ENCODE results near the gene ETV6. TPM values are rescaled to one million over a fixed set of nuclear protein-coding genes. Genes with fewer than 3 reads are reported as not detected.

The ETV6 gene
- total RNA-seq, 1 experiment from 2014 or later = 17.2 TPM

GRCh38 chr12:11764837-11765236 lies 115.4 kb downstream of the ETV6 start:
- Histone ChIP-seq H3K27me3 (ENCODE audit: control insufficient read depth, insufficient read depth, low read length) (no peaks in the 10 kb centered on the region), H3K4me3 (ENCODE audit: low read depth in 2 of 2, low read length in 2 of 2) (no peak overlapping the region), H3K36me3 (ENCODE audit: control insufficient read depth, insufficient read depth, low read length) (no peaks in the 10 kb centered on the region), H3K27ac (ENCODE audit: low read length) (no peak overlapping the region), H3K4me1 (ENCODE audit: control insufficient read depth, insufficient read depth, low read length) (no peaks in the 10 kb centered on the region), H3K9me3 (ENCODE audit: control insufficient read depth, insufficient read depth, low read depth, low read length) (no peaks in the 10 kb centered on the region)
- DNase-seq (ENCODE audit: low read depth, low spot score) (no peak), ATAC-seq (no peak)
- BruUV-seq (replicated peaks) = no TSS peak
- POLR2A ChIA-PET = no interaction called here
- CTCF ChIA-PET = no interaction called here
- in situ Hi-C loops (cut with HindIII; ENCODE audit: low pct_unique_long_range_greater_than_20kb, low sequenced_read_pairs) = no loop called here
- no peak for TF ChIP-seq TCF7L2 (IDR thresholded peaks at IDR 0.05; ENCODE audit: low read depth, low read length)
- TF ChIP-seq SIN3A (IDR thresholded peaks at IDR 0.05; ENCODE audit: borderline replicate concordance, insufficient read depth, low read depth, low read length) = no peak
- no peak for TF ChIP-seq REST (IDR thresholded peaks at IDR 0.05; ENCODE audit: insufficient read depth in 1 of 2, low read depth in 2 of 2, low read length in 1 of 2)
- TF ChIP-seq POLR2AphosphoS5 (IDR thresholded peaks at IDR 0.05; ENCODE audit: low read depth, low read length) = no peak
- no peak for TF ChIP-seq CTCF (IDR thresholded peaks at IDR 0.05)
- intact Hi-C loops (cut with micrococcal nuclease; ENCODE audit: unreplicated experiment) = no loop called here

GRCh38 chr12:11765421-11765816 lies 115.9 kb downstream of the ETV6 start:
- Histone ChIP-seq H3K4me3 (ENCODE audit: low read depth in 2 of 2, low read length in 2 of 2) (no peak overlapping the region), H3K27me3 (ENCODE audit: control insufficient read depth, insufficient read depth, low read length) (no peaks in the 10 kb centered on the region), H3K27ac (ENCODE audit: low read length) (no peak overlapping the region), H3K4me1 (ENCODE audit: control insufficient read depth, insufficient read depth, low read length) (no peaks in the 10 kb centered on the region), H3K9me3 (ENCODE audit: control insufficient read depth, insufficient read depth, low read depth, low read length) (no peaks in the 10 kb centered on the region), H3K36me3 (ENCODE audit: control insufficient read depth, insufficient read depth, low read length) (no peaks in the 10 kb centered on the region)
- DNase-seq (ENCODE audit: low read depth, low spot score) = no peak
- BruUV-seq (replicated peaks) = no TSS peak
- no peak for ATAC-seq
- no peak for TF ChIP-seq POLR2AphosphoS5 (IDR thresholded peaks at IDR 0.05; ENCODE audit: low read depth, low read length)
- TF ChIP-seq TCF7L2 (IDR thresholded peaks at IDR 0.05; ENCODE audit: low read depth, low read length) = no peak
- no peak for TF ChIP-seq REST (IDR thresholded peaks at IDR 0.05; ENCODE audit: insufficient read depth in 1 of 2, low read depth in 2 of 2, low read length in 1 of 2)
- no peak for TF ChIP-seq SIN3A (IDR thresholded peaks at IDR 0.05; ENCODE audit: borderline replicate concordance, insufficient read depth, low read depth, low read length)
- TF ChIP-seq CTCF (IDR thresholded peaks at IDR 0.05) = no peak
- intact Hi-C loops (cut with micrococcal nuclease; ENCODE audit: unreplicated experiment) = no loop called here
- CTCF ChIA-PET = interaction anchor here (0.5 kb wide), 1 partner anchor 182 kb away, joined by 4 read pairs; no protein-coding TSS in a partner anchor
- in situ Hi-C loops (cut with HindIII; ENCODE audit: low pct_unique_long_range_greater_than_20kb, low sequenced_read_pairs) = no loop called here
- POLR2A ChIA-PET = no interaction called here

Data from Panc1 (cell line).